HepG2 (cell line): ENCODE results near the gene MIB2. TPM values are rescaled to one million over a fixed set of nuclear protein-coding genes. Genes with fewer than 3 reads are reported as not detected.
A peak's percentile ranks its signal among the peaks of the same experiment; 100 is the strongest.

Source experiments
- AGO2 ChIP-seq: fragments of 200-400 bp; formaldehyde crosslinking; optimal IDR thresholded peaks from 2 replicates; pipeline ENCODE3; 2017; ENCODE audit warnings: mild to moderate bottlenecking, low read depth, low read length, moderate library complexity
- CEBPZ ChIP-seq: IDR thresholded peaks from 2 replicates; pipeline ENCODE4 v1.6.1; 2012; ENCODE audit warnings: low read length, improper control_type of control experiment
- CENPT ChIP-seq: sonication (generic); formaldehyde crosslinking; IDR thresholded peaks from 2 replicates; pipeline ENCODE4 v1.8.0; 2022; ENCODE audit warnings: low read depth, mild to moderate bottlenecking, moderate library complexity, missing genetic modification reagents
- CHD2 ChIP-seq: IDR thresholded peaks from 2 replicates; pipeline ENCODE4 v1.6.1; 2011; ENCODE audit warnings: low read depth, low read length, improper control_type of control experiment
- ESRRA ChIP-seq: sonication (generic); formaldehyde crosslinking; IDR thresholded peaks from 2 replicates; pipeline ENCODE4 v1.5.1; 2020; ENCODE audit warnings: mild to moderate bottlenecking, low read depth, missing genetic modification reagents
- FOSL2 ChIP-seq: sonication (generic); formaldehyde crosslinking; IDR thresholded peaks from 2 replicates; pipeline ENCODE4 v1.4.0; 2020; ENCODE audit warnings: missing genetic modification reagents
- FOXA1 ChIP-seq, 2 experiments: fragments of 450-650 bp in 1 of 2; sonication (generic) in 1 of 2; formaldehyde crosslinking in 1 of 2; IDR thresholded peaks; 2 replicates each; pipeline versions ENCODE4 v1.4.0 to v1.6.1; 2016 to 2020; ENCODE audit warnings: missing genetic modification reagents in 1 of 2
- FOXM1 ChIP-seq: sonication (generic); formaldehyde crosslinking; IDR thresholded peaks from 2 replicates; pipeline ENCODE4 v1.5.0; 2020; ENCODE audit warnings: missing genetic modification reagents
- HINFP ChIP-seq: sonication (generic); formaldehyde crosslinking; IDR thresholded peaks from 2 replicates; pipeline ENCODE4 v1.4.0; 2020; ENCODE audit warnings: low read depth, mild to moderate bottlenecking, missing genetic modification reagents
- HOXA9 ChIP-seq: sonication (generic); formaldehyde crosslinking; IDR thresholded peaks from 2 replicates; pipeline ENCODE4 v1.8.1; 2022; ENCODE audit warnings: missing genetic modification reagents, mild to moderate bottlenecking, moderate library complexity, borderline replicate concordance
- IKZF4 ChIP-seq: sonication (generic); formaldehyde crosslinking; IDR thresholded peaks from 2 replicates; pipeline ENCODE4 v1.5.1; 2020; ENCODE audit warnings: borderline replicate concordance, mild to moderate bottlenecking, low read depth, missing genetic modification reagents; ENCODE audit errors: not compliant biosample characterization
- KDM5B ChIP-seq: sonication (generic); formaldehyde crosslinking; IDR thresholded peaks from 2 replicates; pipeline ENCODE4 v1.4.0; 2020; ENCODE audit warnings: missing genetic modification reagents, mild to moderate bottlenecking, borderline replicate concordance
- MXD1 ChIP-seq: sonication (generic); formaldehyde crosslinking; IDR thresholded peaks from 2 replicates; pipeline ENCODE4 v1.4.0; 2020; ENCODE audit warnings: mild to moderate bottlenecking, missing genetic modification reagents
- PLSCR1 ChIP-seq: sonication (generic); formaldehyde crosslinking; IDR thresholded peaks from 2 replicates; pipeline ENCODE4 v1.5.0; 2020; ENCODE audit warnings: missing genetic modification reagents, mild to moderate bottlenecking, borderline replicate concordance
- POLR2AphosphoS5 ChIP-seq: IDR thresholded peaks from 2 replicates; pipeline ENCODE4 v1.6.1; 2012; ENCODE audit warnings: low read depth, low read length
- RFXAP ChIP-seq: sonication (generic); formaldehyde crosslinking; IDR thresholded peaks from 2 replicates; pipeline ENCODE4 v1.4.0; 2020; ENCODE audit warnings: missing genetic modification reagents, borderline replicate concordance
- SIN3A ChIP-seq: IDR thresholded peaks from 2 replicates; pipeline ENCODE4 v1.6.1; 2011; ENCODE audit warnings: low read depth, mild to moderate bottlenecking, control low read depth, low read length, borderline replicate concordance
- ZC3H4 ChIP-seq: sonication (generic); formaldehyde crosslinking; IDR thresholded peaks from 2 replicates; pipeline ENCODE4 v1.4.0; 2020; ENCODE audit warnings: missing genetic modification reagents, borderline replicate concordance
- ZNF12 ChIP-seq: sonication (generic); formaldehyde crosslinking; IDR thresholded peaks from 2 replicates; pipeline ENCODE4 v1.5.0; 2020; ENCODE audit warnings: missing genetic modification reagents
- ZNF670 ChIP-seq: sonication (generic); formaldehyde crosslinking; IDR thresholded peaks from 2 replicates; pipeline ENCODE4 v1.8.0; 2022; ENCODE audit warnings: mild to moderate bottlenecking, missing genetic modification reagents, borderline replicate concordance
- polyA plus RNA-seq, 8 experiments: library from polyadenylated mRNA; depleted of rRNA in 3 of 8; stranded (reverse) in 7 of 8; unstranded in 1 of 8; fragments of >200 nt; fragmentation: Illumina TruSeq in 4 of 8; extraction: Trizol in 4 of 8; gene quantifications; 2 replicates each; pipeline versions ENCODE4 v1.2.1 to v1.2.3, GENCODE V29; 2011 to 2016; ENCODE audit warnings: low read depth in 4 of 8, missing spikeins in 1 of 8, mixed read lengths in 1 of 8; ENCODE audit not compliant: insufficient read depth in 1 of 8
- total RNA-seq, 5 experiments: library from RNA; depleted of rRNA; stranded (reverse); fragments of >200 nt; fragmentation: Illumina TruSeq; extraction: Trizol; gene quantifications; 2 replicates each; pipeline ENCODE4 v1.2.3, GENCODE V29; 2016; ENCODE audit warnings: low read depth in 1 of 5
- TF ChIP-seq, protein P1 (sequence below): sonication (generic); formaldehyde crosslinking; IDR thresholded peaks from 2 replicates; pipeline ENCODE4 v1.4.0; 2020; ENCODE audit warnings: low read depth, mild to moderate bottlenecking, missing genetic modification reagents

MIB2 gene
- total and polyA plus RNA-seq, 2 of the 13 experiments (the other 11 are each of a cell fraction or from before 2014, with no cell fraction given): 19.9 to 30.4 TPM

DNA sequence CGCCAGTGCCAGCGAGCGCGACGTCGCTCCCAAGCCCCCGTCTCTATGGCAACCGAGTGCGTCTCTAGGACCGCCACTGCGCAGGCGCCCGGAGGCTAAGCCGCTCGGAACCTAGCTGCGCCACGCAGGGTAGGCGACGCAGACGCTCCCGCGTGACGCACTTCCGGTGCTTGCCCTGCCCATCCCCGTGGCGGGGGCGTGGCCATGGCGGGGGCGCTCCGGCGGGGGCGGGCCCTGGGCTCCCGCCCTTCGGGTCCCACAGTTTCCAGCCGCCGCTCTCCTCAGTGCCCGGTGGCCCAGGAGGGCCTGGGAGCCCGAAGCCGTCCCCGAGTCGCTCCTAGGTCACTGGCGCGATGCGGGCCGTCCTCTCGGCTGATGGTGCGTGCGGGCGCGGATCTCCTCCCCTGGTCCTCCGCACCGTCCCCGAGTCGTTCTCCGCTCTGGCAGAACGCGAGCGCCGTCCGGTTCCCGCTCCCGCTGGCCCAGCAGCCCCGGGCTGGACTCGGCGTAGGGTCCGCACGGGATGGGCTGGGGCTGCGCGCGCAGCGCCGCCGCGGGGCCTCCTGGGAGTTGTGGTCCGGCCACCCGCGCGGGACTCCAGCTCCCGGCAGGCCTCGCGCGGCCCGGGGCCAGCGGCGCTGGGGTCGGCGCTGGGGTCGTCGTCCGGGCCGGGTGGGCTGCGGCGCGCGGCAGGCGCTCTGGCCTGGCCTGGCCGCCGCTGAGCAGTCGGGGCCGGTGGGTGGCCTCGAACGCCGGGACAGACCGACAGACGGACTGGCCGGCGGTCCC lies at the start of gene MIB2 (continued):
- TF ChIP-seq PLSCR1 (CRISPR knock-in tag) (no peak), MXD1 (CRISPR knock-in tag) (0 out of 2 replicates have a peak, but pooled peaks have one; percentile 54), KDM5B (CRISPR knock-in tag) (peak; percentile 86), ZNF12 (CRISPR knock-in tag) (peak; percentile 66; the same call in 1 of the 2 replicates), HOXA9 (no peak), CENPT (CRISPR knock-in tag) (peak; percentile 61; the same call in 1 of the 2 replicates), FOXM1 (CRISPR knock-in tag) (0 out of 2 replicates have a peak, but pooled peaks have one; percentile 16), ZNF670 (CRISPR knock-in tag) (no peak), CHD2 (no peak), RFXAP (CRISPR knock-in tag) (peak; percentile 96), CEBPZ (no peak), AGO2 (peak; percentile 87), ESRRA (CRISPR knock-in tag) (no peak; the same call in none of the 2 replicates), FOXA1 (IDR thresholded peaks at IDR 0.05) (no peak), FOXA1 (CRISPR knock-in tag; IDR thresholded peaks at IDR 0.05) (no peak), SIN3A (peak; percentile 90; the same call in 1 of the 2 replicates), ZC3H4 (CRISPR knock-in tag) (no peak), POLR2AphosphoS5 (no peak; the same call in none of the 2 replicates), FOSL2 (no peak), HINFP (CRISPR knock-in tag) (peak; percentile 88; the same call in 1 of the 2 replicates), IKZF4 (CRISPR knock-in tag) (peak; percentile 84)
- TF ChIP-seq, protein P1, sequence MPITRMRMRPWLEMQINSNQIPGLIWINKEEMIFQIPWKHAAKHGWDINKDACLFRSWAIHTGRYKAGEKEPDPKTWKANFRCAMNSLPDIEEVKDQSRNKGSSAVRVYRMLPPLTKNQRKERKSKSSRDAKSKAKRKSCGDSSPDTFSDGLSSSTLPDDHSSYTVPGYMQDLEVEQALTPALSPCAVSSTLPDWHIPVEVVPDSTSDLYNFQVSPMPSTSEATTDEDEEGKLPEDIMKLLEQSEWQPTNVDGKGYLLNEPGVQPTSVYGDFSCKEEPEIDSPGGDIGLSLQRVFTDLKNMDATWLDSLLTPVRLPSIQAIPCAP (CRISPR knock-in tag): 0 out of 2 replicates have a peak, but pooled peaks have one; percentile 36
